Kidney capillary endothelial cell (primary cell): ENCODE measurements around the gene OR2T5.
"Not testable (repeated sequence)": the region's sequence is repeated elsewhere in the genome, so short reads cannot be mapped to it uniquely, and the experiment has no call there.

Experiments used
- DNase-seq: peaks from one replicate; pipeline ENCODE4 v3.0.0-alpha.2; 2018; ENCODE audit warnings: low spot score

OR2T5 gene

GRCh38 chr1:248488289-248488688, at the start of gene OR2T5:
OR2T5 (plus strand) TSS chr1:248488589; CDS start chr1:248488589, 0 bp downstream.
- not testable (repeated sequence) for DNase-seq

GRCh38 chr1:248438668-248439067, 49.7 kb upstream of the OR2T5 start:
- not testable (repeated sequence) for DNase-seq

GRCh38 chr1:248439283-248439682, 49.1 kb upstream of the OR2T5 start:
- DNase-seq = not testable (repeated sequence)

GRCh38 chr1:248442500-248443277, 45.7 kb upstream of the OR2T5 start:
- not testable (repeated sequence) for DNase-seq

GRCh38 chr1:248444603-248445002, 43.8 kb upstream of the OR2T5 start:
- DNase-seq = not testable (repeated sequence)

- DNase-seq = not testable (repeated sequence)
Observed at GRCh38 chr1:248445399-248445798, 43.0 kb upstream of the OR2T5 start, which contains the start of gene OR2T2. OR2T2 (plus strand) TSS chr1:248445637; CDS start chr1:248452798, 7,161 bp downstream.

- not testable (repeated sequence) for DNase-seq
Observed at GRCh38 chr1:248448409-248449074, 39.8 kb upstream of the OR2T5 start.

- DNase-seq = not testable (repeated sequence)
Observed at GRCh38 chr1:248449821-248450465, 38.4 kb upstream of the OR2T5 start.

GRCh38 chr1:248450466-248451145, 37.8 kb upstream of the OR2T5 start:
- DNase-seq = not testable (repeated sequence)

GRCh38 chr1:248453619-248454018, 34.8 kb upstream of the OR2T5 start:
- not testable (repeated sequence) for DNase-seq

GRCh38 chr1:248455045-248455444, 33.3 kb upstream of the OR2T5 start:
- not testable (repeated sequence) for DNase-seq

GRCh38 chr1:248456635-248457034, 31.8 kb upstream of the OR2T5 start:
- DNase-seq = not testable (repeated sequence)

- not testable (repeated sequence) for DNase-seq
Observed at GRCh38 chr1:248459117-248459516, 29.3 kb upstream of the OR2T5 start.

GRCh38 chr1:248471154-248471553, 17.2 kb upstream of the OR2T5 start:
- no peak for DNase-seq

GRCh38 chr1:248472111-248472510, 16.3 kb upstream of the OR2T5 start:
- not testable (repeated sequence) for DNase-seq

- DNase-seq = not testable (repeated sequence)
Observed at GRCh38 chr1:248473051-248473450, 15.3 kb upstream of the OR2T5 start, which contains the start of gene OR2T3. OR2T3 (plus strand) TSS chr1:248473351; CDS start chr1:248473351, 0 bp downstream.

GRCh38 chr1:248475660-248476059, 12.7 kb upstream of the OR2T5 start:
- not testable (repeated sequence) for DNase-seq

GRCh38 chr1:248481686-248482579, 6.5 kb upstream of the OR2T5 start:
- DNase-seq = not testable (repeated sequence)

GRCh38 chr1:248496661-248497060, 8.3 kb downstream of the OR2T5 start:
- not testable (repeated sequence) for DNase-seq

- DNase-seq = not testable (repeated sequence)
Observed at GRCh38 chr1:248500305-248501035, 12.1 kb downstream of the OR2T5 start.
